HepG2 (cell line): Measurements from ENCODE around the gene SGSH. TPM values are rescaled to one million over a fixed set of nuclear protein-coding genes. Genes with fewer than 3 reads are reported as not detected.

Experiments
- HNRNPLL ChIP-seq: fragments of 200-400 bp; formaldehyde crosslinking; IDR thresholded peaks from 2 replicates; pipeline ENCODE4 v1.6.1; 2017; ENCODE audit warnings: mild to moderate bottlenecking, low read depth, low read length; ENCODE audit not compliant: poor library complexity, severe bottlenecking
- HOXA3 ChIP-seq: sonication (generic); formaldehyde crosslinking; IDR thresholded peaks from 2 replicates; pipeline ENCODE4 v1.5.0; 2020; ENCODE audit warnings: missing genetic modification reagents
- JUND ChIP-seq: sonication (generic); formaldehyde crosslinking; IDR thresholded peaks from 2 replicates; pipeline ENCODE4 v1.8.0; 2022; ENCODE audit warnings: mild to moderate bottlenecking, missing genetic modification reagents
- KLF6 ChIP-seq: IDR thresholded peaks from 2 replicates; pipeline ENCODE4 v1.8.0; 2016; ENCODE audit warnings: missing biosample characterization, missing genetic modification reagents
- NCOA1 ChIP-seq: sonication (generic); formaldehyde crosslinking; IDR thresholded peaks from 2 replicates; pipeline ENCODE4 v1.9.0; 2021; ENCODE audit warnings: missing genetic modification reagents
- NFIB ChIP-seq: sonication (generic); formaldehyde crosslinking; IDR thresholded peaks from 2 replicates; pipeline ENCODE4 v1.9.0; 2021; ENCODE audit warnings: missing genetic modification reagents, mild to moderate bottlenecking, borderline replicate concordance
- SRSF4 ChIP-seq: fragments of 200-400 bp; formaldehyde crosslinking; IDR thresholded peaks from one replicate; pipeline ENCODE4 v1.6.1; 2018; ENCODE audit warnings: mild to moderate bottlenecking, low read depth, low read length, moderate library complexity; ENCODE audit not compliant: poor library complexity, severe bottlenecking
- XBP1 ChIP-seq: sonication (generic); formaldehyde crosslinking; IDR thresholded peaks from 2 replicates; pipeline ENCODE4 v1.5.0; 2020; ENCODE audit warnings: missing genetic modification reagents
- ZFP36L1 ChIP-seq: sonication (generic); formaldehyde crosslinking; IDR thresholded peaks from 2 replicates; pipeline ENCODE4 v1.8.0; 2022; ENCODE audit warnings: mild to moderate bottlenecking, missing genetic modification reagents, moderate library complexity
- ZFP82 ChIP-seq: sonication (generic); formaldehyde crosslinking; IDR thresholded peaks from 2 replicates; pipeline ENCODE4 v1.5.1; 2020; ENCODE audit warnings: mild to moderate bottlenecking, missing genetic modification reagents, borderline replicate concordance
- ZNF207 ChIP-seq: fragments of 450-650 bp; IDR thresholded peaks from 2 replicates; pipeline ENCODE4 v1.6.1; 2016; ENCODE audit warnings: antibody characterized with exemption, borderline replicate concordance
- ZNF501 ChIP-seq: sonication (generic); formaldehyde crosslinking; IDR thresholded peaks from 2 replicates; pipeline ENCODE4 v1.5.1; 2020; ENCODE audit warnings: mild to moderate bottlenecking, moderate library complexity, missing genetic modification reagents
- ZNF83 ChIP-seq: sonication (generic); formaldehyde crosslinking; IDR thresholded peaks from 2 replicates; pipeline ENCODE4 v1.4.0; 2020; ENCODE audit warnings: missing genetic modification reagents, mild to moderate bottlenecking, borderline replicate concordance
- ZSCAN30 ChIP-seq: sonication (generic); formaldehyde crosslinking; IDR thresholded peaks from 2 replicates; pipeline ENCODE4 v1.5.0; 2020; ENCODE audit warnings: mild to moderate bottlenecking, missing genetic modification reagents
- polyA plus RNA-seq, 8 experiments: library from polyadenylated mRNA; depleted of rRNA in 3 of 8; stranded (reverse) in 7 of 8; unstranded in 1 of 8; fragments of >200 nt; fragmentation: Illumina TruSeq in 4 of 8; extraction: Trizol in 4 of 8; gene quantifications; 2 replicates each; pipeline versions ENCODE4 v1.2.1 to v1.2.3, GENCODE V29; 2011 to 2016; ENCODE audit warnings: low read depth in 4 of 8, missing spikeins in 1 of 8, mixed read lengths in 1 of 8; ENCODE audit not compliant: insufficient read depth in 1 of 8
- total RNA-seq, 5 experiments: library from RNA; depleted of rRNA; stranded (reverse); fragments of >200 nt; fragmentation: Illumina TruSeq; extraction: Trizol; gene quantifications; 2 replicates each; pipeline ENCODE4 v1.2.3, GENCODE V29; 2016; ENCODE audit warnings: low read depth in 1 of 5
- TF ChIP-seq, protein P1 (sequence below): sonication (generic); formaldehyde crosslinking; IDR thresholded peaks from 2 replicates; pipeline ENCODE4 v1.4.0; 2020; ENCODE audit warnings: mild to moderate bottlenecking, missing genetic modification reagents, borderline replicate concordance
- TF ChIP-seq, protein P2 (sequence below): sonication (generic); formaldehyde crosslinking; IDR thresholded peaks from 2 replicates; pipeline ENCODE4 v1.5.1; 2020; ENCODE audit warnings: missing genetic modification reagents, mild to moderate bottlenecking, borderline replicate concordance
- TF ChIP-seq, protein P3 (sequence below): IDR thresholded peaks from 2 replicates; pipeline ENCODE4 v1.6.1; 2018; ENCODE audit warnings: missing genetic modification reagents, mild to moderate bottlenecking, missing compliant biosample characterization

SGSH gene
- total and polyA plus RNA-seq, 2 of the 13 experiments (the other 11 are each of a cell fraction or from before 2014, with no cell fraction given): 12.2 to 17.6 TPM

DNA sequence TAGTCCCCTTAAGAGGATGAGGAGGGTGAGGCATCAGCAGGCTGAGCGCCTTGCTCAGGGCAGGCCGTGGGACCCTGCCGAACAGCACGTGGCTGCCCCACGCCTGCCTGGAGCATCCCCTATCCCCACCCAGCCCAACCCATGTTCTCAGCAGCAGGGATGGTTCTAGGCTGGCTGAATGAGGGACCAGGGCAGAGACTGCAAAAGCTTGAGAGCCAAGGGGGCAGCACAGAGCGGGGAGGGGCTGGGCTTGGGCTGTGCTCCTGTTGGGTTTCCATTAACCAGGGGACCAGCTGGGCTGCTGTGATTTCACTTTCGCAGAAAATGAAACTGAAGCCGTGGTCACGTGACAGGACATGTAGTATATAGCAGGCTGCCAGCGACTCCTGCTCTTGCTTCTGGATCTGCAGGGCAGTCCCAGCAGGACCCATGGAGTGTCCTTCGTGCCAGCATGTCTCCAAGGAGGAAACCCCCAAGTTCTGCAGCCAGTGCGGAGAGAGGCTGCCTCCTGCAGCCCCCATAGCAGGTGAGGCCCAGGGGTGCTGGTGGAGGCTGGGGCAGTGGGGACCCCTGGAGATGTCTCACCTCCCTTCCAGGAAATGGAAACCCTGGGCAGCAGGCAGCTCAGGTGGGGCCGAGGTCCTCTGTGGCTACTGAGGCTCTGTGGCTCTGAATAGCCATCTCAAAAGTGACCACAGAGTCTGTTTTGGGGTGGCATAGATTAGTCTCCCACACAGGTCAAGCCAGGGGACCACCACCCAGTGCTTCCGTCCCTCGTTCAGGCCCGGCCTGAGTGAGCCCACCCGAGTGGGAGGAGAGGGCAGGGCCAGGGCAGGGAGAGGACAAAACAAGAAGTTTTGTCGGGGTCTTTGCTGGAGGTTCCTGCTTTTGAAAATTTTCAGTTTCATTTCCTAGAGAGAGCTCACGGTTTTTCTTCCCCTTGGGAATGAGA, 43.4 kb upstream of the SGSH start (continued):
- TF ChIP-seq, protein P1, sequence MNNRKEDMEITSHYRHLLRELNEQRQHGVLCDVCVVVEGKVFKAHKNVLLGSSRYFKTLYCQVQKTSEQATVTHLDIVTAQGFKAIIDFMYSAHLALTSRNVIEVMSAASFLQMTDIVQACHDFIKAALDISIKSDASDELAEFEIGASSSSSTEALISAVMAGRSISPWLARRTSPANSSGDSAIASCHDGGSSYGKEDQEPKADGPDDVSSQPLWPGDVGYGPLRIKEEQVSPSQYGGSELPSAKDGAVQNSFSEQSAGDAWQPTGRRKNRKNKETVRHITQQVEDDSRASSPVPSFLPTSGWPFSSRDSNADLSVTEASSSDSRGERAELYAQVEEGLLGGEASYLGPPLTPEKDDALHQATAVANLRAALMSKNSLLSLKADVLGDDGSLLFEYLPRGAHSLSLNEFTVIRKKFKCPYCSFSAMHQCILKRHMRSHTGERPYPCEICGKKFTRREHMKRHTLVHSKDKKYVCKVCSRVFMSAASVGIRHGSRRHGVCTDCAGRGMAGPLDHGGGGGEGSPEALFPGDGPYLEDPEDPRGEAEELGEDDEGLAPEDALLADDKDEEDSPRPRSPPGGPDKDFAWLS (CRISPR knock-in tag): no peak
- no peak for TF ChIP-seq KLF6 (CRISPR knock-in tag)
- TF ChIP-seq ZSCAN30 (CRISPR knock-in tag): no peak
- no peak for TF ChIP-seq ZNF83 (CRISPR knock-in tag)
- TF ChIP-seq, protein P2, sequence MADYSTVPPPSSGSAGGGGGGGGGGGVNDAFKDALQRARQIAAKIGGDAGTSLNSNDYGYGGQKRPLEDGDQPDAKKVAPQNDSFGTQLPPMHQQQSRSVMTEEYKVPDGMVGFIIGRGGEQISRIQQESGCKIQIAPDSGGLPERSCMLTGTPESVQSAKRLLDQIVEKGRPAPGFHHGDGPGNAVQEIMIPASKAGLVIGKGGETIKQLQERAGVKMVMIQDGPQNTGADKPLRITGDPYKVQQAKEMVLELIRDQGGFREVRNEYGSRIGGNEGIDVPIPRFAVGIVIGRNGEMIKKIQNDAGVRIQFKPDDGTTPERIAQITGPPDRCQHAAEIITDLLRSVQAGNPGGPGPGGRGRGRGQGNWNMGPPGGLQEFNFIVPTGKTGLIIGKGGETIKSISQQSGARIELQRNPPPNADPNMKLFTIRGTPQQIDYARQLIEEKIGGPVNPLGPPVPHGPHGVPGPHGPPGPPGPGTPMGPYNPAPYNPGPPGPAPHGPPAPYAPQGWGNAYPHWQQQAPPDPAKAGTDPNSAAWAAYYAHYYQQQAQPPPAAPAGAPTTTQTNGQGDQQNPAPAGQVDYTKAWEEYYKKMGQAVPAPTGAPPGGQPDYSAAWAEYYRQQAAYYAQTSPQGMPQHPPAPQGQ (CRISPR knock-in tag): no peak
- no peak; the same call in 1 of the 2 replicates for TF ChIP-seq ZFP82
- TF ChIP-seq ZFP36L1 (CRISPR knock-in tag): no peak
- peak; percentile 79; the same call in 1 of the 2 replicates for TF ChIP-seq ZNF501 (CRISPR knock-in tag)
- no peak for TF ChIP-seq NCOA1 (CRISPR knock-in tag)
- peak; percentile 98 for TF ChIP-seq ZNF207
- TF ChIP-seq HNRNPLL: peak; percentile 25
- TF ChIP-seq HOXA3: peak; percentile 57
- TF ChIP-seq JUND (CRISPR knock-in tag): no peak
- no peak for TF ChIP-seq NFIB (CRISPR knock-in tag)
- no peak for TF ChIP-seq XBP1 (CRISPR knock-in tag)
- TF ChIP-seq, protein P3, sequence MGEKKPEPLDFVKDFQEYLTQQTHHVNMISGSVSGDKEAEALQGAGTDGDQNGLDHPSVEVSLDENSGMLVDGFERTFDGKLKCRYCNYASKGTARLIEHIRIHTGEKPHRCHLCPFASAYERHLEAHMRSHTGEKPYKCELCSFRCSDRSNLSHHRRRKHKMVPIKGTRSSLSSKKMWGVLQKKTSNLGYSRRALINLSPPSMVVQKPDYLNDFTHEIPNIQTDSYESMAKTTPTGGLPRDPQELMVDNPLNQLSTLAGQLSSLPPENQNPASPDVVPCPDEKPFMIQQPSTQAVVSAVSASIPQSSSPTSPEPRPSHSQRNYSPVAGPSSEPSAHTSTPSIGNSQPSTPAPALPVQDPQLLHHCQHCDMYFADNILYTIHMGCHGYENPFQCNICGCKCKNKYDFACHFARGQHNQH: peak; percentile 73; the same call in 1 of the 2 replicates
- no peak for TF ChIP-seq SRSF4
